HCT116 (cell line): ENCODE data around the gene ACTR3C. TPM values are rescaled to one million over a fixed set of nuclear protein-coding genes. Genes with fewer than 3 reads are reported as not detected.

ENCODE experiments used
- ATAC-seq: fragments of 200-7000 bp; cut with Tn5 transposase; 2 replicates; pipeline ENCODE4 v1.9.1; 2020; ENCODE audit warnings: mild to moderate bottlenecking, moderate library complexity
- BruUV-seq: library from RNA; stranded (reverse); fragments of 400-500 nt; replicated peaks from 2 replicates; lab custom pipeline; 2021; lab: Mats Ljungman, UMichigan
- CTCF ChIA-PET: fragments of 300-600 bp; sonication (Branson Sonifier 250); formaldehyde crosslinking; loops from one replicate; lab custom pipeline; 2021; ENCODE audit warnings: antibody characterized with exemption; lab: Charles Lee
- POLR2A ChIA-PET: fragments of 300-600, 350-600 bp; sonication (Branson Sonifier 250); formaldehyde crosslinking; loops from one replicate; lab custom pipeline; 2021; ENCODE audit warnings: antibody characterized with exemption; lab: Charles Lee
- RAD21 ChIA-PET, 2 experiments: fragments of 300-600 bp; sonication (Branson Sonifier 250); formaldehyde crosslinking; loops; one replicate each; lab custom pipeline; 2023; ENCODE audit warnings: low total read pairs in 2 of 2; ENCODE audit not compliant: uncharacterized antibody in 2 of 2, unreplicated experiment in 2 of 2, low non-redundant PET in 1 of 2; lab: Charles Lee
- DNase-seq: peaks from one replicate; pipeline ENCODE4 v3.0.0-alpha.2; 2010; ENCODE audit warnings: low read depth, low spot score
- H2AFZ ChIP-seq: fragments of 200-600 bp; shearing (Covaris generic), sonication (generic); 2 replicates; pipeline ENCODE4 v1.6.1; 2017; ENCODE audit warnings: low read depth, mixed run types, mixed read lengths, antibody characterized with exemption, low read length; ENCODE audit not compliant: poor library complexity, severe bottlenecking
- H3K27ac ChIP-seq: 2 replicates; pipeline ENCODE4 v1.5.1; 2012; ENCODE audit warnings: low read depth, low read length
- H3K27me3 ChIP-seq: fragments of 200-600 bp; sonication (generic); 2 replicates; pipeline ENCODE4 v1.6.1; 2016; ENCODE audit warnings: mixed run types, low read length, mixed read lengths; ENCODE audit not compliant: insufficient read depth
- H3K36me3 ChIP-seq, 2 experiments: fragments of 200-500 bp in 1 of 2; fragments of 200-600 bp in 1 of 2; sonication (Bioruptor generic) in 1 of 2; sonication (generic) in 1 of 2; 2 replicates each; pipeline versions ENCODE4 v1.5.1 to v1.6.1; 2014 to 2016; ENCODE audit warnings: low read length in 2 of 2, inconsistent platforms in 1 of 2, mixed read lengths in 1 of 2, mixed run types in 1 of 2; ENCODE audit not compliant: insufficient read depth in 2 of 2, control insufficient read depth in 1 of 2
- H3K4me1 ChIP-seq, 2 experiments: fragments of 200-600 bp in 1 of 2; sonication (generic) in 1 of 2; 2 replicates each; pipeline versions ENCODE4 v1.5.1 to v1.6.1; 2012 to 2017; ENCODE audit warnings: low read length in 2 of 2, inconsistent platforms in 1 of 2, mild to moderate bottlenecking in 1 of 2, mixed read lengths in 1 of 2, mixed run types in 1 of 2, moderate library complexity in 1 of 2; ENCODE audit not compliant: insufficient read depth in 2 of 2, control insufficient read depth in 1 of 2
- H3K4me2 ChIP-seq: fragments of 200-600 bp; sonication (generic); 2 replicates; pipeline ENCODE4 v1.6.1; 2017; ENCODE audit warnings: mixed run types, low read length, mixed read lengths
- H3K4me3 ChIP-seq, 2 experiments: fragments of 200-600 bp in 1 of 2; sonication (generic) in 1 of 2; replicated peaks in 1 of 2; 2 replicates each; pipeline ENCODE4 v1.5.1; 2011 to 2016; ENCODE audit warnings: low read length in 2 of 2, control low read depth in 1 of 2, low read depth in 1 of 2, mild to moderate bottlenecking in 1 of 2, mixed read lengths in 1 of 2, mixed run types in 1 of 2
- H3K79me2 ChIP-seq: fragments of 200-600 bp; sonication (generic); 2 replicates; pipeline ENCODE4 v1.6.1; 2017; ENCODE audit warnings: mild to moderate bottlenecking, mixed run types, low read length, moderate library complexity, mixed read lengths; ENCODE audit not compliant: insufficient read depth
- H3K9ac ChIP-seq: fragments of 200-600 bp; sonication (generic); 2 replicates; pipeline ENCODE4 v1.6.1; 2016; ENCODE audit warnings: low read length, mixed read lengths
- H3K9me2 ChIP-seq: fragments of 200-600 bp; sonication (generic), shearing (Covaris generic); 2 replicates; pipeline ENCODE4 v1.6.1; 2017; ENCODE audit warnings: mixed run types, mild to moderate bottlenecking, moderate library complexity; ENCODE audit not compliant: insufficient read depth
- H3K9me3 ChIP-seq, 2 experiments: fragments of 200-500 bp in 1 of 2; fragments of 200-600 bp in 1 of 2; sonication (Bioruptor generic) in 1 of 2; sonication (generic) in 1 of 2; 2 replicates each; pipeline ENCODE4 v1.6.1; 2014 to 2017; ENCODE audit warnings: low read length in 2 of 2, mixed read lengths in 2 of 2, inconsistent platforms in 1 of 2, low read depth in 1 of 2, mild to moderate bottlenecking in 1 of 2, mixed run types in 1 of 2, moderate library complexity in 1 of 2; ENCODE audit not compliant: control insufficient read depth in 1 of 2, insufficient read depth in 1 of 2
- H4K20me1 ChIP-seq: fragments of 200-600 bp; sonication (generic), shearing (Covaris generic); 2 replicates; pipeline ENCODE4 v1.6.1; 2017; ENCODE audit warnings: mixed run types, mild to moderate bottlenecking, moderate library complexity; ENCODE audit not compliant: insufficient read depth
- CBX3 ChIP-seq: IDR thresholded peaks from 2 replicates; pipeline ENCODE4 v1.6.1; 2012; ENCODE audit warnings: low read depth
- CEBPB ChIP-seq: IDR thresholded peaks from 2 replicates; pipeline ENCODE4 v1.6.1; 2012; ENCODE audit warnings: low read depth
- CTCF ChIP-seq, 3 experiments: fragments of 200-600 bp in 1 of 3; sonication (generic) in 1 of 3; IDR thresholded peaks in 2 of 3; conservative IDR thresholded peaks in 1 of 3; 2 replicates each; pipeline ENCODE4 v1.5.1; 2012 to 2017; ENCODE audit warnings: low read depth in 2 of 3, low read length in 2 of 3, antibody characterized with exemption in 1 of 3, borderline replicate concordance in 1 of 3, control low read depth in 1 of 3, mild to moderate bottlenecking in 1 of 3, mixed read lengths in 1 of 3, mixed run types in 1 of 3, moderate library complexity in 1 of 3; ENCODE audit not compliant: insufficient read depth in 1 of 3
- EZH2 ChIP-seq: fragments of 200-600 bp; sonication (generic); IDR thresholded peaks from 2 replicates; pipeline ENCODE4 v1.6.1; 2017; ENCODE audit warnings: antibody characterized with exemption, mixed run types
- EZH2phosphoT487 ChIP-seq: fragments of 200-600 bp; IDR thresholded peaks from 2 replicates; pipeline ENCODE4 v1.6.1; 2018; ENCODE audit warnings: antibody characterized with exemption, borderline replicate concordance
- FOSL1 ChIP-seq: IDR thresholded peaks from 2 replicates; pipeline ENCODE4 v1.6.1; 2012; ENCODE audit warnings: low read depth
- JUND ChIP-seq: IDR thresholded peaks from 2 replicates; pipeline ENCODE4 v1.6.1; 2012
- POLR2A ChIP-seq: IDR thresholded peaks from 2 replicates; pipeline ENCODE4 v1.7.0; 2011; ENCODE audit warnings: borderline replicate concordance; ENCODE audit not compliant: insufficient read depth, insufficient read length; ENCODE audit errors: extremely low read depth
- RAD21 ChIP-seq: IDR thresholded peaks from 2 replicates; pipeline ENCODE4 v1.6.1; 2012; ENCODE audit warnings: low read depth, mild to moderate bottlenecking
- SIN3A ChIP-seq: IDR thresholded peaks from 2 replicates; pipeline ENCODE4 v1.6.1; 2012; ENCODE audit warnings: low read depth
- SP1 ChIP-seq: IDR thresholded peaks from 2 replicates; pipeline ENCODE4 v1.6.1; 2012; ENCODE audit warnings: low read depth
- SRF ChIP-seq: IDR thresholded peaks from 2 replicates; pipeline ENCODE4 v1.6.1; 2012; ENCODE audit warnings: low read depth
- TCF7L2 ChIP-seq: IDR thresholded peaks from 2 replicates; pipeline ENCODE4 v1.7.0; 2011; ENCODE audit warnings: borderline replicate concordance, inconsistent platforms; ENCODE audit not compliant: insufficient read depth, insufficient read length; ENCODE audit errors: extremely low read depth
- YY1 ChIP-seq: IDR thresholded peaks from 2 replicates; pipeline ENCODE4 v1.6.1; 2011; ENCODE audit warnings: low read length, low read depth, moderate library complexity, mild to moderate bottlenecking; ENCODE audit not compliant: insufficient replicate concordance; ENCODE audit errors: extremely low read depth
- ZBTB33 ChIP-seq: IDR thresholded peaks from 2 replicates; pipeline ENCODE4 v1.6.1; 2011; ENCODE audit warnings: mild to moderate bottlenecking, low read length, moderate library complexity; ENCODE audit not compliant: insufficient replicate concordance; ENCODE audit errors: extremely low read depth
- intact Hi-C: fragments of 100-400 bp; cut with micrococcal nuclease; formaldehyde crosslinking; loops from 2 replicates; pipeline ENCODE4 v1.10.0; 2022
- total RNA-seq: library from RNA; stranded (reverse); gene quantifications from one replicate; pipeline ENCODE4 v1.2.1, GENCODE V29; 2021; ENCODE audit not compliant: unreplicated experiment
- TF ChIP-seq, protein P1 (sequence below): IDR thresholded peaks from 2 replicates; pipeline ENCODE4 v1.6.1; 2012
- TF ChIP-seq, protein P2 (sequence below): IDR thresholded peaks from 2 replicates; pipeline ENCODE4 v1.6.1; 2012
- TF ChIP-seq, protein P3 (sequence below): IDR thresholded peaks from 2 replicates; pipeline ENCODE4 v1.6.1; 2012; ENCODE audit warnings: low read depth

The ACTR3C gene
- total RNA-seq, 1 experiment from 2014 or later, result 2.0 TPM

DNA sequence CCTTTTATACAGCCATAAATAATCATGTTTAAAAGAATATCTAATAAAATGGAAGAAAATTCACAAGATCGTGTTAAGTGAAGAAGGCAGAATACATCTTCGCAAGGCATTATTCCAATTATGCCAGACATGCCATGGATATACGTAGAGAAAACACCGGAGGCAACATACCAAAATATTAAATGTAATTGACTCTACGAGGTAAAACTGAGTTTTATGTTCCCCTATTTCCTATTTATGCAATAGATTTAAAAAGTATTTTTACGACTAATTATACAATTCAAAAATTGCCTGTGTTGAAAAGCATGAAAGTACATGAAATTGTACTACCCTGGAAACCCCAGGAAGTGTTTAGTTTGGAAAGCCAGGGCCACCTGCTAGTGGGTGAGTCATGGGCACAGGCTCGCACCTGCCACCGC is 44.3 kb upstream of the ACTR3C start:
- TF ChIP-seq FOSL1 (peak; percentile 81), POLR2A (no peak), EZH2phosphoT487 (no peak), CEBPB (no peak), TCF7L2 (no peak), EZH2 (no peak), JUND (peak; percentile 88), SP1 (peak; percentile 63; the same call in 1 of the 2 replicates), CTCF (IDR thresholded peaks at IDR 0.05 in 2 of 3, conservative IDR thresholded peaks at IDR 0.05 in 1 of 3; ENCODE audit: borderline replicate concordance in 1 of 3, insufficient read depth in 1 of 3, low read depth in 2 of 3, low read length in 2 of 3) (no peak), RAD21 (no peak), YY1 (no peak), ZBTB33 (no peak), SRF (no peak), CBX3 (no peak), SIN3A (no peak)
- TF ChIP-seq, protein P1, sequence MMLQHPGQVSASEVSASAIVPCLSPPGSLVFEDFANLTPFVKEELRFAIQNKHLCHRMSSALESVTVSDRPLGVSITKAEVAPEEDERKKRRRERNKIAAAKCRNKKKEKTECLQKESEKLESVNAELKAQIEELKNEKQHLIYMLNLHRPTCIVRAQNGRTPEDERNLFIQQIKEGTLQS, result no peak
- TF ChIP-seq, protein P2, sequence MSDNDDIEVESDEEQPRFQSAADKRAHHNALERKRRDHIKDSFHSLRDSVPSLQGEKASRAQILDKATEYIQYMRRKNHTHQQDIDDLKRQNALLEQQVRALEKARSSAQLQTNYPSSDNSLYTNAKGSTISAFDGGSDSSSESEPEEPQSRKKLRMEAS, result no peak
- TF ChIP-seq, protein P3, sequence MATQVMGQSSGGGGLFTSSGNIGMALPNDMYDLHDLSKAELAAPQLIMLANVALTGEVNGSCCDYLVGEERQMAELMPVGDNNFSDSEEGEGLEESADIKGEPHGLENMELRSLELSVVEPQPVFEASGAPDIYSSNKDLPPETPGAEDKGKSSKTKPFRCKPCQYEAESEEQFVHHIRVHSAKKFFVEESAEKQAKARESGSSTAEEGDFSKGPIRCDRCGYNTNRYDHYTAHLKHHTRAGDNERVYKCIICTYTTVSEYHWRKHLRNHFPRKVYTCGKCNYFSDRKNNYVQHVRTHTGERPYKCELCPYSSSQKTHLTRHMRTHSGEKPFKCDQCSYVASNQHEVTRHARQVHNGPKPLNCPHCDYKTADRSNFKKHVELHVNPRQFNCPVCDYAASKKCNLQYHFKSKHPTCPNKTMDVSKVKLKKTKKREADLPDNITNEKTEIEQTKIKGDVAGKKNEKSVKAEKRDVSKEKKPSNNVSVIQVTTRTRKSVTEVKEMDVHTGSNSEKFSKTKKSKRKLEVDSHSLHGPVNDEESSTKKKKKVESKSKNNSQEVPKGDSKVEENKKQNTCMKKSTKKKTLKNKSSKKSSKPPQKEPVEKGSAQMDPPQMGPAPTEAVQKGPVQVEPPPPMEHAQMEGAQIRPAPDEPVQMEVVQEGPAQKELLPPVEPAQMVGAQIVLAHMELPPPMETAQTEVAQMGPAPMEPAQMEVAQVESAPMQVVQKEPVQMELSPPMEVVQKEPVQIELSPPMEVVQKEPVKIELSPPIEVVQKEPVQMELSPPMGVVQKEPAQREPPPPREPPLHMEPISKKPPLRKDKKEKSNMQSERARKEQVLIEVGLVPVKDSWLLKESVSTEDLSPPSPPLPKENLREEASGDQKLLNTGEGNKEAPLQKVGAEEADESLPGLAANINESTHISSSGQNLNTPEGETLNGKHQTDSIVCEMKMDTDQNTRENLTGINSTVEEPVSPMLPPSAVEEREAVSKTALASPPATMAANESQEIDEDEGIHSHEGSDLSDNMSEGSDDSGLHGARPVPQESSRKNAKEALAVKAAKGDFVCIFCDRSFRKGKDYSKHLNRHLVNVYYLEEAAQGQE, result no peak
- TF ChIP-seq, all 23 proteins: peak for 3
- Histone ChIP-seq H3K36me3 (peaks cover 3 to 5% of the 10 kb centered on the region in 2 experiments; a peak in 2 of 4 replicates), H3K27me3 (no peaks in the 10 kb centered on the region), H4K20me1 (no peaks in the 10 kb centered on the region), H3K9ac (peak overlapping the region; percentile 89), H3K9me3 (no peaks in the 10 kb centered on the region), H3K4me1 (peaks cover 13 to 24% of the 10 kb centered on the region in 2 experiments), H3K9me2 (no peaks in the 10 kb centered on the region), H3K4me3 (peak overlapping the region; percentile 76), H3K27ac (peak overlapping the region; percentile 98), H3K79me2 (peaks cover 34% of the 10 kb centered on the region), H2AFZ (no peak overlapping the region), H3K4me2 (peak overlapping the region; percentile 89)
- POLR2A ChIA-PET, result interaction anchor here (0.6 to 2.6 kb wide), 2 partner anchors 10 to 42 kb away, joined by 5 to 15 read pairs; no protein-coding TSS in a partner anchor
- RAD21 ChIA-PET, result no interaction called here
- no peak for DNase-seq
- TSS peak; percentile 72 for BruUV-seq
- CTCF ChIA-PET, result no interaction called here
- peak; percentile 75 for ATAC-seq
- intact Hi-C loops, result loop anchor here (5.0 to 10.0 kb wide), 2 partner anchors 35 to 63 kb away; no protein-coding TSS in a partner anchor
